CD4-positive, alpha-beta T cell (primary cell): ENCODE data around the gene PEAR1. TPM values are rescaled to one million over a fixed set of nuclear protein-coding genes. Genes with fewer than 3 reads are reported as not detected.

Experiments
- ATAC-seq: fragments of 200-7000 bp; cut with Tn5 transposase; one replicate; pipeline ENCODE4 v1.10.0; 2022; ENCODE audit warnings: mild to moderate bottlenecking; ENCODE audit not compliant: poor library complexity
- CTCF ChIA-PET: fragments of 350-600 bp; sonication (Branson Sonifier 250); formaldehyde crosslinking; loops from one replicate; lab custom pipeline; 2021; ENCODE audit warnings: antibody characterized with exemption, inconsistent platforms; lab: Charles Lee
- POLR2A ChIA-PET: fragments of 350-600 bp; sonication (Branson Sonifier 250); formaldehyde crosslinking; loops from one replicate; lab custom pipeline; 2021; ENCODE audit warnings: antibody characterized with exemption, inconsistent platforms; lab: Charles Lee
- DNase-seq, 14 experiments: peaks; one replicate each; pipeline ENCODE4 v3.0.0-alpha.2; 2013 to 2020; ENCODE audit warnings: mixed read lengths in 2 of 14
- H3K27ac ChIP-seq, 2 donors: one replicate each; pipeline versions ENCODE4 v1.5.1 to v1.7.0; 2013; ENCODE audit warnings: low read length in 2 of 2, low read depth in 1 of 2, mild to moderate bottlenecking in 1 of 2
- H3K27me3 ChIP-seq, 2 experiments: 1 replicate in 1 of 2; 2 replicates in 1 of 2; pipeline versions ENCODE4 v1.6.1 to v1.7.0; 2013; ENCODE audit warnings: low read length in 2 of 2, control low read depth in 1 of 2, mild to moderate bottlenecking in 1 of 2, moderate library complexity in 1 of 2; ENCODE audit not compliant: insufficient read depth in 2 of 2, control insufficient read depth in 1 of 2
- H3K36me3 ChIP-seq: one replicate; pipeline ENCODE4 v1.6.1; 2013; ENCODE audit warnings: low read length, control low read depth; ENCODE audit not compliant: insufficient read depth
- H3K4me1 ChIP-seq: one replicate; pipeline ENCODE4 v1.6.1; 2013; ENCODE audit warnings: low read length, control low read depth; ENCODE audit not compliant: insufficient read depth
- H3K4me3 ChIP-seq: one replicate; pipeline ENCODE4 v1.5.1; 2013; ENCODE audit warnings: mild to moderate bottlenecking, low read length, moderate library complexity
- H3K9me3 ChIP-seq, 2 experiments: 1 replicate in 1 of 2; 2 replicates in 1 of 2; pipeline versions ENCODE4 v1.6.1 to v1.7.0; 2013; ENCODE audit warnings: low read length in 2 of 2, mild to moderate bottlenecking in 2 of 2, control low read depth in 1 of 2, moderate library complexity in 1 of 2; ENCODE audit not compliant: control insufficient read depth in 1 of 2, insufficient read depth in 1 of 2
- H3K27ac Mint-ChIP-seq: one replicate; pipeline ENCODE4 v1.8.0; 2020; ENCODE audit warnings: mixed read lengths
- H3K27me3 Mint-ChIP-seq: one replicate; pipeline ENCODE4 v1.8.0; 2021; ENCODE audit warnings: mixed read lengths
- H3K36me3 Mint-ChIP-seq: one replicate; pipeline ENCODE4 v1.8.0; 2021; ENCODE audit warnings: low read depth, mixed read lengths
- H3K4me1 Mint-ChIP-seq: one replicate; pipeline ENCODE4 v1.8.0; 2021; ENCODE audit warnings: low read depth, mixed read lengths
- H3K4me3 Mint-ChIP-seq: one replicate; pipeline ENCODE4 v1.8.0; 2020; ENCODE audit warnings: mild to moderate bottlenecking, mixed read lengths
- H3K9me3 Mint-ChIP-seq: one replicate; pipeline ENCODE4 v1.8.0; 2020; ENCODE audit warnings: mixed read lengths
- CTCF ChIP-seq: fragments of 200-600 bp; IDR thresholded peaks from one replicate; pipeline ENCODE4 v1.8.0; 2022; ENCODE audit warnings: antibody characterized with exemption, mild to moderate bottlenecking
- intact Hi-C, 2 experiments: fragments of 100-400 bp; cut with DNase I in 1 of 2; cut with micrococcal nuclease in 1 of 2; formaldehyde crosslinking; loops; one replicate each; pipeline versions ENCODE4 v1.15.1 to v1.9.0; 2023 to 2025; cut with DNase I, micrococcal nuclease
- total RNA-seq, 174 experiments: library from RNA in 2 of 174; stranded (reverse) in 2 of 174; gene quantifications; one replicate each; pipeline ENCODE4 v1.2.3 and lab custom pipeline; 2021 to 2026

The PEAR1 gene
- total RNA-seq, 2 experiments from 2014 or later = 0.20 to 0.41 TPM

DNA sequence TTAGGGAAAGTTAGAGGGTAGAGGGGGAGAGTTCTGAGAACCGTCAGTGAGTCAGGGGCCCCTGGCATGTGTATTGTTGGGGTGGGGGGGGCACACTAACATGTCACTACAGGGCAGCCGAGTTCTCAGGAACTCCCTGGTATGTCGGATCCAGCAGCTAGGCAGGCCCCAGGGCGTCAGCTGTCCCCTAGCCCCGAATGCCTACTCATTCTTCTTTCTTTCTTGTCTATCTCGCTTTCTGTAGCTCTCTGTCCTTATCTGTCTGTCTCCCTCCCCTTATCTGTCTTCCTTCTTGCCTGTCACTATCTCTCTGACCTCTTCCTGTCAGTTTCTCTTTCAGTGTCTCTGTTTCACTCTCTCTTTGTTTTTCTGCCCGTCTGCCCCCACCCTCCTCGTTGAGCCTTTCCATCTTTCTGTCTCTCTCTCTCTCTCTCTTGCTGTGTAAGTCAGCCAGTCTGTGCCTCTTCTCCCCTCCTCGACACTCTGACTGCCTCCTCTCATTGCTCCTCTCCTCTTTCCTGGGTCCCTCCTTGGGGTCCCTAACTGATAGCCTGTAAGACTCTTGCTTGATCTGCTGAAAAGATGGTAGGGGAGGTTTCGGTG is 30.4 kb upstream of the PEAR1 start:
- H3K4me3 Mint-ChIP-seq = peak overlapping the region; percentile 5
- H3K4me1 Mint-ChIP-seq = peaks cover 33% of the 10 kb centered on the region
- Histone ChIP-seq H3K27me3 (peaks cover 56 to 60% of the 10 kb centered on the region in 2 experiments), H3K27ac (no peak overlapping the region), H3K4me1 (peaks cover 39% of the 10 kb centered on the region), H3K36me3 (no peaks in the 10 kb centered on the region), H3K9me3 (peaks cover 0 to 7% of the 10 kb centered on the region in 2 experiments), H3K4me3 (no peak overlapping the region)
- ChIA-PET POLR2A (no interaction called here), CTCF (interaction anchor here (0.7 kb wide), 1 partner anchor 28 kb away, joined by 4 read pairs; no protein-coding TSS in a partner anchor)
- DNase-seq (no peak), ATAC-seq (no peak)
- H3K27ac Mint-ChIP-seq = no peak overlapping the region
- no peak for TF ChIP-seq CTCF
- intact Hi-C loops = loop anchor here in 1 of 2 experiments (10.0 kb wide), 1 partner anchor 138 kb away; the partner anchor contains the start of genes ISG20L2 and METTL25B
- peaks cover 70% of the 10 kb centered on the region for H3K27me3 Mint-ChIP-seq
- no peaks in the 10 kb centered on the region for H3K36me3 Mint-ChIP-seq
- H3K9me3 Mint-ChIP-seq = no peaks in the 10 kb centered on the region

- Mint-ChIP-seq H3K4me3 (no peak overlapping the region), H3K27me3 (peaks cover 65% of the 10 kb centered on the region), H3K4me1 (peaks cover 28% of the 10 kb centered on the region), H3K27ac (no peak overlapping the region), H3K36me3 (no peaks in the 10 kb centered on the region), H3K9me3 (no peaks in the 10 kb centered on the region)
- TF ChIP-seq CTCF = no peak
- Histone ChIP-seq H3K4me1 (peaks cover 39% of the 10 kb centered on the region), H3K36me3 (no peaks in the 10 kb centered on the region), H3K9me3 (peaks cover 0 to 7% of the 10 kb centered on the region in 2 experiments), H3K27me3 (peaks cover 51 to 55% of the 10 kb centered on the region in 2 experiments), H3K4me3 (no peak overlapping the region), H3K27ac (no peak overlapping the region)
- DNase-seq (no peak), ATAC-seq (no peak)
- CTCF ChIA-PET = no interaction called here
- intact Hi-C loops = loop anchor here in 1 of 2 experiments (10.0 kb wide), 1 partner anchor 139 kb away; the partner anchor contains the start of genes ISG20L2 and METTL25B
- POLR2A ChIA-PET = no interaction called here
These were observed 29.9 kb upstream of the PEAR1 start for GRCh38 chr1:156863631-156864030.

DNA sequence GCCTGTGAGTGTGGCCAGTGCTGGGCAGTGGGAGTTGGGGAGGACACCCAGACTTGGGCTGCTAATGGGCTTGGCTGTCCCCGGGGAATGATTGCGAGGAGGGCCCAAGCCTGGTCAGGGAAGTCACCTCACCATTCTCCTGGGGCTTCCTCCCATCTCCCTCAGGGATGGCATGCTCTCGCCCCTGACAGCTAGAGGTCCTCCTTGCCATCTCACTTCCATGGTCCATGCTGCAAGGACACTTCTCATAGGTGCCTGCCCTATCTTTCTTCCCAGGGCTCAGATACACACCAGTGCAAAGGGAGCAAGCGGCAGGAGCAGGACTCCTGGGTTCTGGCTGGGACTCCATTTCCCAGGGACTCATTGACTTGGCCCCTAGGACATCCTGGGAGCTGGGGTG is 28.7 kb upstream of the PEAR1 start:
- ChIA-PET CTCF (no interaction called here), POLR2A (no interaction called here)
- Histone ChIP-seq H3K9me3 (peaks cover 0 to 7% of the 10 kb centered on the region in 2 experiments), H3K36me3 (no peaks in the 10 kb centered on the region), H3K27ac (no peak overlapping the region), H3K4me3 (no peak overlapping the region), H3K27me3 (peaks cover 40 to 48% of the 10 kb centered on the region in 2 experiments), H3K4me1 (peaks cover 31% of the 10 kb centered on the region)
- ATAC-seq (no peak), DNase-seq (no peak)
- H3K27me3 Mint-ChIP-seq = peaks cover 56% of the 10 kb centered on the region
- no peaks in the 10 kb centered on the region for H3K9me3 Mint-ChIP-seq
- no peaks in the 10 kb centered on the region for H3K36me3 Mint-ChIP-seq
- no peak overlapping the region for H3K4me3 Mint-ChIP-seq
- H3K27ac Mint-ChIP-seq = no peak overlapping the region
- TF ChIP-seq CTCF = no peak
- intact Hi-C loops = loop anchor here in 1 of 2 experiments (10.0 kb wide), 1 partner anchor 140 kb away; the partner anchor contains the start of genes ISG20L2 and METTL25B
- H3K4me1 Mint-ChIP-seq = peaks cover 20% of the 10 kb centered on the region
